Osteoblast (primary cell): ENCODE measurements around the gene TMPRSS13. TPM values are rescaled to one million over a fixed set of nuclear protein-coding genes. Genes with fewer than 3 reads are reported as not detected.
"Not testable (repeated sequence)": the region's sequence is repeated elsewhere in the genome, so short reads cannot be mapped to it uniquely, and the experiment has no call there.

Experiments
- DNase-seq: peaks from one replicate; pipeline ENCODE4 v3.0.0; 2011; ENCODE audit warnings: low spot score, mixed read lengths; ENCODE audit not compliant: insufficient read length; ENCODE audit errors: missing footprints
- H2AFZ ChIP-seq: 2 replicates; pipeline ENCODE4 v1.6.0; 2011; ENCODE audit warnings: mild to moderate bottlenecking, low read length
- H3K27ac ChIP-seq: 2 replicates; pipeline ENCODE4 v1.5.1; 2011; ENCODE audit warnings: mild to moderate bottlenecking, low read depth, low read length, moderate library complexity
- H3K27me3 ChIP-seq: 2 replicates; pipeline ENCODE4 v1.6.0; 2012; ENCODE audit warnings: mild to moderate bottlenecking, control low read depth, inconsistent platforms, low read length, moderate library complexity; ENCODE audit not compliant: insufficient read depth
- H3K36me3 ChIP-seq: 2 replicates; pipeline ENCODE4 v1.5.1; 2011; ENCODE audit warnings: mild to moderate bottlenecking, low read length, control low read depth, moderate library complexity; ENCODE audit not compliant: insufficient read depth
- H3K4me1 ChIP-seq: 2 replicates; pipeline ENCODE4 v1.5.1; 2011; ENCODE audit warnings: mild to moderate bottlenecking, low read length, control low read depth, moderate library complexity; ENCODE audit not compliant: insufficient read depth
- H3K4me2 ChIP-seq: 2 replicates; pipeline ENCODE4 v1.6.0; 2011; ENCODE audit warnings: mild to moderate bottlenecking, low read length; ENCODE audit not compliant: insufficient read depth
- H3K4me3 ChIP-seq: fragments of 200-600 bp; sonication (generic); 3 replicates; pipeline ENCODE4 v1.5.1; 2012; ENCODE audit warnings: mild to moderate bottlenecking, low read length, inconsistent platforms; ENCODE audit not compliant: insufficient read depth
- H3K79me2 ChIP-seq: 2 replicates; pipeline ENCODE4 v1.6.0; 2012; ENCODE audit warnings: mild to moderate bottlenecking, low read length, control low read depth, inconsistent platforms; ENCODE audit not compliant: insufficient read depth
- H3K9me3 ChIP-seq: 2 replicates; pipeline ENCODE4 v1.5.1; 2011; ENCODE audit warnings: low read depth, low read length, control low read depth
- H4K20me1 ChIP-seq: 2 replicates; pipeline ENCODE4 v1.6.0; 2012; ENCODE audit warnings: mild to moderate bottlenecking, low read length, control low read depth; ENCODE audit not compliant: insufficient read depth
- CTCF ChIP-seq: IDR thresholded peaks from 2 replicates; pipeline ENCODE4 v1.5.1; 2011; ENCODE audit warnings: mild to moderate bottlenecking, low read depth, low read length, moderate library complexity; ENCODE audit errors: extremely low read depth
- total RNA-seq: library from RNA; depleted of rRNA; stranded (reverse); fragments of >200 nt; gene quantifications from 2 replicates; pipeline ENCODE4 v1.2.3, GENCODE V29; 2012

TMPRSS13 gene
- total RNA-seq: not detected in 2 replicates

- Histone ChIP-seq H3K27me3 (peaks cover 4% of the 10 kb centered on the region), H3K9me3 (no peaks in the 10 kb centered on the region), H3K4me3 (no peak within 1 kb of the TSS), H3K4me2 (no peak within 1 kb of the TSS), H2AFZ (no peak within 1 kb of the TSS), H4K20me1 (no peaks in the 10 kb centered on the region), H3K36me3 (no peaks in the 10 kb centered on the region), H3K27ac (no peak within 1 kb of the TSS), H3K4me1 (no peaks in the 10 kb centered on the region), H3K79me2 (no peaks in the 10 kb centered on the region)
- DNase-seq: no peak
- TF ChIP-seq CTCF: no peak
Measured at GRCh38 chr11:117929142-117929915, at the start of gene TMPRSS13. TMPRSS13 (minus strand) TSS chr11:117929402; CDS start chr11:117929307, 95 bp downstream.

DNA sequence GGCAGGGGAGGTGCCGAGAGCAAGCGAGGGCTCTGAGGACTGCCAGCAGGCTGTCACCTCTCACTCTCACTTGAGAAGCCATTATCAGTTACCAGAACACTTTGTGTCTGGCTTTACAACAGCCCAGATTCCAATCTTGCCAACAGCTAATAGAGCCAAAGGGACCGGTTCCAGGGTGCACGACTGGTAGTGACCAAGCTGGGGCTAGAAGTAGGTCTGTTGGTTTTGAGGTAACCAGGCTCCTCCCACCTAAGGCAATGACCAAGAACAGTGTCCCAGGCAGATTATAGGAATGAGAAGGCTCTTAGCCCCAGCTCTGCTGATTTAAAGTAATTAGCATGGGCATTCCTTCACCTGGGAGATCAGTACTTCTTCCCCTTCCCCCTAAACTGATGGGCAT lies 49.8 kb upstream of the TMPRSS13 start:
- Histone ChIP-seq H4K20me1 (no peaks in the 10 kb centered on the region), H3K27ac (no peak overlapping the region)
- DNase-seq: no peak

DNA sequence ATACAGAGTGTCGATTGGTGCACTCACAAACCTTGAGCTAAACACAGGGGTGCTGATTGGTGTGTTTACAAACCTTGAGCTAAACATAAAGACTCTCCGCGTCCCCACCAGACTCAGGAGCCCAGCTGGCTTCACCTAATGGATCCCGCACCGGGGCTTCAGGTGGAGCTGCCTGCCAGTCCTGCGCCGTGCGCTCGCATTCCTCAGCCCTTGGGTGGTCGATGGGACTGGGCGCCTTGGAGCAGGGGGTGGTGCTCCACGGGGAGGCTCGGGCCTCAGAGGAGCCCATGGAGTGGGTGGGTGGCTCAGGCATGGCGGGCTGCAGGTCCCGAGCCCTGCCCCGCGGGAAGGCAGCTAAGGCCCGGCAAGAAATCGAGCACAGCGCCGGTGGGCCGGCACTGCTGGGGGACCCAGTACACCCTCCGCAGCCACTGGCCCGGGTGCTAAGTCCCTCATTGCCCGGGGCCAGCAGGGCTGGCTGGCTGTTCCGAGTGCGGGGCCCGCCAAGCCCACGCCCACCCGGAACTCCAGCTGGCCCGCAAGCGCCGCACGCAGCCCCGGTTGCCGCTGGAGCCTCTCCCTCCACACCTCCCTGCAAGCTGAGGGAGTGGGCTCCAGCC lies 49.2 kb upstream of the TMPRSS13 start:
- H4K20me1 ChIP-seq, H3K4me2 ChIP-seq, H3K36me3 ChIP-seq, H3K27me3 ChIP-seq, H2AFZ ChIP-seq, H3K4me1 ChIP-seq, H3K4me3 ChIP-seq, H3K9me3 ChIP-seq, H3K79me2 ChIP-seq, DNase-seq, H3K27ac ChIP-seq: not testable (repeated sequence)

More for the DNA sequence above, 49.8 kb upstream of the TMPRSS13 start:
- no peaks in the 10 kb centered on the region for H3K9me3 ChIP-seq
- H3K4me1 ChIP-seq: no peaks in the 10 kb centered on the region
- H3K79me2 ChIP-seq: no peaks in the 10 kb centered on the region
- no peak overlapping the region for H3K4me3 ChIP-seq
- no peak overlapping the region for H3K4me2 ChIP-seq
- no peaks in the 10 kb centered on the region for H3K36me3 ChIP-seq
- no peak for TF ChIP-seq CTCF
- peaks cover 7% of the 10 kb centered on the region for H3K27me3 ChIP-seq
- H2AFZ ChIP-seq: no peak overlapping the region

DNA sequence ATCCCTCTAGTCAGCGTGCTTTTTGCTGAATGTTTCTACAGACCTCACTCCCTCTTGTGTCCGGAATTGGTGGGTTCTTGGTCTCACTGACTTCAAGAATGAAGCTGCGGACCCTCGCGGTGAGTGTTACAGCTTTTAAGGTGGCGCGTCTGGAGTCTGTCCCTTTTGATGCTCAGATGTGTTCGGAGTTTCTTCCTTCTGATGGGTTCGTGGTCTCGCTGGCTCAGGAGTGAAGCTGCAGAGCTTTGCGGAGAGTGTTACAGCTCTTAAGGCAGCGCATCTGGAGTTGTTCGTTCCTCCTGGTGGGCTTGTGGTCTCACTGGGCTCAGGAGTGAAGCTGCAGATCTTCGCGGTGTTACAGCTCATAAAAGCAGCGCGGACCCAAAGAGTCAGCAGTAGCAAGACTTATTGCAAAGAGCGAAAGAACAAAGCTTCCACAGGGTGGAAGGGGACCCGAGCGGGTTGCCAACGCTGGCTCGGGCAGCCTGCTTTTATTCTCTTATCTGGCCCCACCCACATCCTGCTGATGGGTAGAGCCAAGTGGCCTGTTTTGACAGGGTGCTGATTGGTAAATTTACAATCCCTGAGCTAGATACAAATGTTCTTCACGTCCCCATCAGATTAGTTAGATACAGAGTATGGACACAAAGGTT lies 48.5 kb upstream of the TMPRSS13 start:
- H3K36me3 ChIP-seq, H3K4me2 ChIP-seq, H3K79me2 ChIP-seq, H3K4me3 ChIP-seq, DNase-seq, H2AFZ ChIP-seq, H3K9me3 ChIP-seq, H4K20me1 ChIP-seq, H3K27ac ChIP-seq, H3K27me3 ChIP-seq, H3K4me1 ChIP-seq: not testable (repeated sequence)
